ENCODE data around the gene SLC43A2.

Gene SLC43A2

GRCh38 chr17:1643293-1643998 is 14.8 kb upstream of the SLC43A2 start:
- DNase-seq: peak; percentile 61

DNA sequence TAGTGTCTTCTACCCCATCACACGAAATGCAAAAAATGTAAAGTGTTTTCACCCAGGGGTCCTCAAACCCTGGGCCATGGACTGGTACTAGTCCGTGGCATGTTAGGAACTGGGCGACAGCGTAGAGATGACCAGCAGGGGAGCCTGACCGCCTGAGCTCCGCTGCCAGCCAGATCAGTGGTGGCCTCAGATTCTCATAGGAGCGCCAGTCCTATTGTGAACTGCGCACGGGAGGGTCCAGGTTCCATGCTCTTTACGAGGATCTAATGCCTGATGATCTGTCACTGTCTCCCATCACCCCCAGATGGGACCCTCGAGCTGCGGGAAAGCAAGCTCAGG is 12.4 kb upstream of the SLC43A2 start:
- DNase-seq: no peak

DNA sequence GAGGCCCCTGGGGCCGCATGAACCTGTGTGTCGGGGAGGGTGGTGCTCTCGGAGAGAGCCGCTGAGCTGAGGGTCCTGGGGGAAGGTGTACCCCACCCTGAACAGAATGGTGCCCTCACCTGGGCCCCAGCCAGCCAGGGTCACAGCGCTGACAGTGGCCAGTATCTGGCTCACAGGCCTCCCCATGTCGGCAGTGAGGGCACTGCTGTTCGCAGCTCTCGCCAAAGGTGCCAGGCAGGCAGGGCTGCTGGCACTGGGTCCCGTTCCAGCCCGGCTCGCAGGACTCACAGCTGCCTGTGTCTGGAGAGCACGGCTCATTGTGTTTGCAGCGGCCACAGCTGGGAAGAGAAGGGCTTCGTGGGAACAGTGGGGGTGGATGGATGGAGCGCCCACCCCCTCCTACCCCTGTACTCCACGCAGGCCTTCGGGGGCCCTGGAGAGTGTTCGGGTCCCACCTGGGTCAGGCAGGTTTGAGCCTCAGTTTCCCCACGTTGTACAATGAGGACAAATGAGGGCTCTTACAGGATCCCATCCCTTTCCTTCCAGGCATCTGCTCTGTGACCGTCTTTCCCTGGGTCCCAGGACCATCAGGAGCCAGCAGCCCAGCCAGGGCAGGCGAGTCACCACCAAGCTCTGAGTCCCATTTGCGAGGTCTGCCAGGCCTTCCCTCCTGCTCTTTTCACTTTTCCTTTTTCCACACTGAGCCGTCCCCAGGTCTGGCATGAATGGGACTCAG is 11.9 kb upstream of the SLC43A2 start:
- DNase-seq: no peak

DNA sequence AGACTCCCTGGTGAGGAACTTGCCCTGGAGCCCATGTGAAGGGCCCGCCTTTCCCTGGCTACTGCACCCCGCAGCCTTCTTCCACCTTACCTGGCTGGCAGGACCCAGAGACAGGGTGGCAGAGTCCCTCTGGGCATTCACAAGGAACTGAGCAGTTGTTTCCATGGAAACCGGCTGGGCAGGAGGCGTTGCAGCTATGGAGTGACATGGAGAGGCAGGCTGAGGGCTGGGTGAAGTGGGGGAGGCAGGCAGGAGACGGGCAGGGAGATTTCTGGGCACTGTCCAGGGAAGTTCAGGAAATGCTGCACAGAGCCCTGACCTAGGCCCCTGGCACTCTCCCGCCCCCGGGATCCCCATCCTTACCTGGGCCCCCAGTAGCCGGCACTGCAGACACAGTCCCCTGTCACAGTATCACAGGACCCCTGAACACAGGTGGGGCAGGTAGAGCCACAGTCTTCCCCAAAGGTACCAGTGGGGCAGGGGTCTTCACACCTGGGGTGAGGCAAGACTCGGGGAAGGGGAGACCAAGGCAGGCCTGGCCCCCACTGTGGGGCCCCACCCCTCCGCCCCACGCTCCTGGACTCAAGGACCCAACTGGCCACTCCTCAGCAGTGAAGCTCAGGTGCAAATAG is 11.0 kb upstream of the SLC43A2 start:
- DNase-seq: no peak

DNA sequence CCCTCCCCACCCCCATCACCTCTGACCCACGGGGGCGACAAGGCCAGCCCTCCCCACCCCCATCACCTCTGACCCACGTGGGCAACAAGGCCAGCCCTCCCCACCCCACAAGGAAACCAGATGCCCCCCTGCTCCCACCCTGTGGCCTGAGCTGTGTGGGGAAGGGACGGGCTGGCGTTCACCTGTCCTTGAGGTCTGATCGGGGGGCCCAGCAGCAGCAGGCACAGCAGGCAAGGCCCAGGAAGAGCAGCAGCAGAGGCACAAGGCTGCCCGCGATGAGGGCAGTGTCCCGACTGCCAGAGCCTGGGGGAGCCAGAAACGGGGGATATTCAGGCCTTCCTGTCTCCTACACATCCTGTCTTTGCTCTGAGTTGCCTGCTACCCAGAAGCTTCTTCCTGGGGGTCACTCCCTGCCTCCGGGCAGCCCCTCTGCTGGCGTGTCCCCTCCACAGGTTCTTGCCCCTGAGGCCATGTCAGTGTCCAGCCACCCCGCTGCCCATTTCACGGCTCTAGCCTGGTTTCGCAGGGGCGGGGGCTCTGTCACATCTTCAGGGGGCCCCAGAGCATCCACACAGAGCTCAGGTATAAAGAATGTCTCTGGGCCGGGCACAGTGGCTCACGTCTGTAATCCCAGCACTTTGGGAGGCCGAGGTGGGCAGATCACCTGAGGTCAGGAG is 10.1 kb upstream of the SLC43A2 start:
- no peak for DNase-seq

GRCh38 chr17:1638171-1638590 is 9.5 kb upstream of the SLC43A2 start:
- no peak for DNase-seq

GRCh38 chr17:1636732-1637285 is 8.2 kb upstream of the SLC43A2 start:
- DNase-seq: no peak

DNA sequence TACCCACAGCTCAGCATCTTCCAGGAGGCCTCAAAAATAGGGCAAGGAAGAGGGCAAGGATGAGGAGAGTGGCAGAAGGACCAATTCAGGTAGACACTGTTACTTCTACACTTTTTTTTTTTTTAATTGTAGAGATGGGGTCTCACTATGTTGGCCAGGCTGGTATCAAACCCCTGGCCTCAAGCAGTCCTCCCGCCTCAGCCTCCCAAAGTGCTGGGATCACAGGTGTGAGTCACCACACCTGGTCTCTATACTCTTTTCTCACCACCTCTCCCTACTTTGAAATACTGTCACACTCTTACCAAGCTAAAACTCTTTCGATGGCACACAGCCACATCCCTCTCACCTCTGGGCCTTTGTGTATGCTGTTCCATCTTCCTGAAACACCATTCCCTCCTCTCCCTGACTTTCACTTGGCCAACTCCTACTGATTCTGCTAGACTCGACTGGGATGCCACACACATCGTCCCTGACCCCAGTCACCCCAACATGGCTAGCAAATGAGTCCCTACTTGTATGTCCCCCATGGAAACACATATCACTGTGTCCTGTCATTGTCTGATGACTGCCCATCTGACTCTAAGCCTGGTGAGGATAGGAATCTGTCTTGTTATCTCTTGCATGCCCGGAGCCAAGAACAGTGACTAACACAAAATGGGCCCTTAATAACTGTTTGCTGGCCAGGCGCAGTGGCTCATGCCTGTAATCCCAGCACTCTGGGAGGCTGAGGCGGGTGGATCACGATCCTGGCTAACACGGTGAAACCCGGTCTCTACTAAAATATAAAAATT is 7.2 kb upstream of the SLC43A2 start:
- DNase-seq: no peak

GRCh38 chr17:1634841-1635650 is 6.4 kb upstream of the SLC43A2 start:
- DNase-seq: no peak

GRCh38 chr17:1630662-1631061 is 2.0 kb upstream of the SLC43A2 start:
- no peak for DNase-seq

DNA sequence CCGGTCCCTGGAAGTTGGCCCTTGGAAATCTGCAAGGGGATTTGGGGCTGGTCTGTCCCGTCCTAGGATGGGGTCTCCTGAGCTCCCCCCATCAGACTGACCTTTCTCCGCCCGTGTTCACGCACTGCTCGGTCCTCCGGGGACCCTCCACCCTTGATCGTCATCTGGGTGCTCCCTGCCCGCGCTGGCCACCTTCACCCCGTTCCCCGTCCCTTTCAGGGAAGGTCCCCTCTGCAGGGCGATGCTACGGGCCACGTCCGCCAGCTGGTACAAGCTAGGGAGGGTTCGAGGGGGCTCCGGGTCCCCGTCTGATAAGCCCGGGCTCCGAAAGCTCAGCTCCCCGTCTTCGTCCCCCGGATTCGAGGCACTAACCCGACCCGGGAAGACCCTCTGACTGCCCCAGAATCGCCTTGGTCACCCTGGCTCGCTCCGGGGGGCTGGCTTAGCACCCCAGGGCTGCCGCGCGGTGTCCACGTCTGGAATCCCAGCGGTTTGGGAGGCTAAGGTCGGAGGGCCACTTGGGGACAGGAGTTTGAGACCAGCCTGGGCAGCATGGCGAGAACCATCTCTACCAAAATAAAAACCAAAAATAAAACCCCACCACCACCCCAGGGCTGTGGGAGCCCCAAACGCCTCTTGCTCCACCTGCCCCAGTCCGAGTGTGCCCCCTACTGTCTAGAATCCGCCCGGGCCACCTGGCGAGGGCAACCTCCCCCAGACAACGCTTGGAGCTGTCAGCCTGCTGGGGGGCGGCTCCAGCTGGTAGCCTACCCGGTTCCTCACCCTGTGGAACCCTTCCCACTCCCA is 1.1 kb upstream of the SLC43A2 start:
- DNase-seq: peak; percentile 94

- DNase-seq: peak; percentile 91
These were observed 346 bp upstream of the SLC43A2 start for GRCh38 chr17:1628856-1629503.

DNA sequence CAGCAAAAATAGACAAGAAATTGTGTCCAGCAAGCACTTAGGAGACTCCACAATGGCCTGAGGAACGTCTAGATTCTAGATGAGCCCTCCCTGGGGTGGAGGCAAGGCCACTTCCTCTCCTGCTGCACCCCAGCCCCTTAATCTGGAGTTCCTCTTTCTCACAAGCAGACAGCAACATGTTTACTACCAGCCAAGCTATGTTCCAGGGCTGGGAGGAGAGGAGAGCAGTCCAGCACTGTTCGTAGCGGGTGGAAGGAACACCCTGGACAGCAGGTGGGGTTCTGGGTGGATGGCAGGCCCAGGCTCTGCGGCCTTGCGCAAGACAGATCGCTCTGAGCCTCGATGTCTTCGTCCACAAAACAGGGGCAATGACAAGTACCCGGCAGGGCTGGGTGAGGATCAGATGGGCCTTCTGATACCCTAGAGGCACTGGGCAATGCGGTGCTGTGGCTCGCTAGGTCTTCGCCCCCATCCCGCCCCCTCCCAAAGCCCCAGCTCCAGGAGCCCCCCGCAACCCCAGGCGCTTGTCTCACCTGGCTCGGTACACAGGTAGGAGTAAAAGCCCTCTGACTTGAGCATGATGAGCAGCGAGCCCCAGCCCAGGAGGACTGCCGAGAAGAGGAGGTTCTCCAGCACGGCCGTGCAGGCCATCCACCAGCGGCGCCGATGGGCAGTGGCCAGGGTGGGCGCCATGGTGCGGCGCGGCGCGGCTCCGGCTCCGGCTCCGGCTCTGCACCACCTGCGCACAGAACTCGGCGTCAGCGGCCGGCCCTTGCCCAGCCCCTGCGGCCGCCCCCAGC is 1.3 kb downstream of the SLC43A2 start:
- no peak for DNase-seq

GRCh38 chr17:1626333-1626732 is 2.3 kb downstream of the SLC43A2 start:
- no peak for DNase-seq

GRCh38 chr17:1625581-1625980 is 3.1 kb downstream of the SLC43A2 start:
- no peak for DNase-seq

- DNase-seq: no peak
These were observed 3.6 kb downstream of the SLC43A2 start for GRCh38 chr17:1625053-1625452.

- DNase-seq: no peak
These were observed 4.0 kb downstream of the SLC43A2 start for GRCh38 chr17:1624650-1625049.

- DNase-seq: no peak
These were observed 5.5 kb downstream of the SLC43A2 start for GRCh38 chr17:1623057-1623630.

Measured in stimulated activated CD8-positive, alpha-beta memory T cell treated with anti-CD3 and anti-CD28 coated beads, Interleukin-4, amount 100 ng/mL, for 48 hours (primary cell).